ENCODE data around the gene FAM3A. TPM values are rescaled to one million over a fixed set of nuclear protein-coding genes. Genes with fewer than 3 reads are reported as not detected.

FAM3A gene
- total RNA-seq, 1 experiment from 2014 or later: 60.3 TPM

DNA sequence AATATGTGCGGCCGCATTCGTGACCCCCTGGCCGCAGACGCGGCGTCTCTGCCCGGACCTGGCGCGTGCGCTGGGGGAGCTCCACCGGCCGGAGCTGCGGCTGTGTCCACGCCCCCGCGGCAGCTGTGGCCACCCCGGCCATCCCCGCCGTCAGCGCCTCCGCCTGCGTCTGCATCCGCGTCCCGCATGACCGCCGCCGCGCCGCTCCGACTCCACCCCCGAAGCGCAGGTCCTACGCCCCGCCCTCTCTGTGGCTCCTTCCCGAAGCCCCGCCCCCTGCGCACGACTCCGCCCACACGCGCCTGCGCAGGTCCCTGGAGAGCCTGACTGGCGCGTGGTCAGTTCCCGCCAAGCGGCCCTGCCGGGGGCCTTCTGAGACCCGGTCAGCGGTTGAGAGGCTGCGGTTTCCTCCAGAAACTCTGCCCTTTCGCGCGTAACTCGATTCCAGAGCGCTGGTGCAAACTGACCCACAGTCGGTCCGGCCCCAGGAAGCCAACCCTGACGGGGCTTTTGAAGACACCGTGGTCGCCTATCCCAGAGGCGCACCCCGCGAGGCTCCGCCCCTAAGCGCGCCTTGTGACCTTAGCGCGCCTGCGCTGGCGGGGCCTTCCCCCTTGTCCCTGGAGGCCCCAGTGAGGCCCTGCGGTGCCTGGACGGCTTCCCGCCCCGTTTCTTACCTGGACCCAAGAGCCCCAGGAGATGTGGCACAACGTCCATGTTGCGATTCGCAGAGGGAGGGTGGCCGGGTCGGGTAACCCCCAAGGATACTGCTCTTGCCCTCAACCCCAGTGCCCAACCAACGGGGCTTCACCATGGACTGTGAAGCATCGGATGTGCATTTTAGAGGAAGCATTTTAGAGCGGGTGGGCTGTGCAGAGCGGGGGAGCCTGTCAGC is 37.1 kb downstream of the FAM3A start, which contains the start of gene LAGE3:
Gene LAGE3 (minus strand): TSS at position 554 of the 895 bp plus-strand sequence. CDS start 366 bp downstream, at position 188.
- no peak for TF ChIP-seq EZH2 (IDR thresholded peaks at IDR 0.05; ENCODE audit: low read depth)
- TF ChIP-seq, protein P1, sequence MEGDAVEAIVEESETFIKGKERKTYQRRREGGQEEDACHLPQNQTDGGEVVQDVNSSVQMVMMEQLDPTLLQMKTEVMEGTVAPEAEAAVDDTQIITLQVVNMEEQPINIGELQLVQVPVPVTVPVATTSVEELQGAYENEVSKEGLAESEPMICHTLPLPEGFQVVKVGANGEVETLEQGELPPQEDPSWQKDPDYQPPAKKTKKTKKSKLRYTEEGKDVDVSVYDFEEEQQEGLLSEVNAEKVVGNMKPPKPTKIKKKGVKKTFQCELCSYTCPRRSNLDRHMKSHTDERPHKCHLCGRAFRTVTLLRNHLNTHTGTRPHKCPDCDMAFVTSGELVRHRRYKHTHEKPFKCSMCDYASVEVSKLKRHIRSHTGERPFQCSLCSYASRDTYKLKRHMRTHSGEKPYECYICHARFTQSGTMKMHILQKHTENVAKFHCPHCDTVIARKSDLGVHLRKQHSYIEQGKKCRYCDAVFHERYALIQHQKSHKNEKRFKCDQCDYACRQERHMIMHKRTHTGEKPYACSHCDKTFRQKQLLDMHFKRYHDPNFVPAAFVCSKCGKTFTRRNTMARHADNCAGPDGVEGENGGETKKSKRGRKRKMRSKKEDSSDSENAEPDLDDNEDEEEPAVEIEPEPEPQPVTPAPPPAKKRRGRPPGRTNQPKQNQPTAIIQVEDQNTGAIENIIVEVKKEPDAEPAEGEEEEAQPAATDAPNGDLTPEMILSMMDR (conservative IDR thresholded peaks at IDR 0.05): no peak
- no peaks in the 10 kb centered on the region for H3K9me3 ChIP-seq (ENCODE audit: insufficient read depth, low read depth)
- TSS peak; percentile 46 for BruUV-seq (replicated peaks)
- peak within 1 kb of the TSS; percentile 75 for H3K4me2 ChIP-seq
- H3K4me3 ChIP-seq: peak within 1 kb of the TSS; percentile 60; the same call in 1 of the 2 replicates
- no peaks in the 10 kb centered on the region for H3K36me3 ChIP-seq (ENCODE audit: low read depth)
- no peaks in the 10 kb centered on the region for H3K79me2 ChIP-seq (ENCODE audit: low read depth)
- no peaks in the 10 kb centered on the region; the same call in 1 of the 2 replicates for H3F3A ChIP-seq (ENCODE audit: insufficient read depth, low read depth)
- H3K27ac ChIP-seq: no peak within 1 kb of the TSS
- intact Hi-C loops (cut with micrococcal nuclease; ENCODE audit: unreplicated experiment): loop anchor here (2.0 kb wide), 1 partner anchor 48 kb away; no protein-coding TSS in a partner anchor
- peak within 1 kb of the TSS; percentile 74 for H2AFZ ChIP-seq
- no peaks in the 10 kb centered on the region for H3K9me2 ChIP-seq (ENCODE audit: insufficient read depth)
- CTCF ChIA-PET: no interaction called here
- no peaks in the 10 kb centered on the region for H3K27me3 ChIP-seq (ENCODE audit: insufficient read depth, low read depth)
- POLR2A ChIA-PET (ENCODE audit: unreplicated experiment): interaction anchor here (0.6 to 0.7 kb wide), 6 partner anchors 22 to 110 kb away, joined by 3 to 10 read pairs (median 4); no protein-coding TSS in a partner anchor
- DNase-seq: peak; percentile 73 to 99
- peaks cover under 1% of the 10 kb centered on the region for H3K4me1 ChIP-seq (replicated peaks; ENCODE audit: insufficient read depth)
- H4K20me1 ChIP-seq (ENCODE audit: insufficient read depth): no peaks in the 10 kb centered on the region

DNA sequence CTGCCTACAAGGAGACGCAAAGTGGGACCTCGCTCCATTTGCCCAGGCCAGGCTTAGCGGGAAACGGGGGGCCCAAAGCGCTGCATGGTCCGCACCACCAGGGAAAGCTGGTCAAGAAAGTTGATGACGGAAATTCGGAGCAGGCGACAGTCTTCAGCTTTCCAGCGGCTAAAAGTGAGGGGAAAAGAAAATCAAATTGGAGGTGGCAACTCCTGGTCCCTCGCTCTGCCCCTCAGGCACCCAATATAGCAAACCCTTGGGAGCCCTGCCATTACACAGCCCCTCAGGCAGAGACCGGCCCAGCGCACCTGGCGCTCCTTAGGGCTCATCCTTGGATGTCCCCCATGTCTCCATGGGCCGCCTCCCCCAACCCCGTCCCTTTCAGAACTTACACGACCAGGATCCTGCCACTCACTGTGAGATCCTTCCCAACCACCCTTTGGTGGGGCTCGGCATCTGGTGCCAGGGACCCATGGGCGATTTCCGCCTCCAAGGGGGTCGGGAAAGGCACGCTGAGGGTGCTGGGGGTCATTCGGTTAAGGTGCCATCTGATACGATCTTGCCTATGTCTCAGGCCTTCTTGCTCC is 38.0 kb downstream of the FAM3A start:
- no peak overlapping the region for H3K27ac ChIP-seq
- H3K9me3 ChIP-seq (ENCODE audit: insufficient read depth, low read depth): no peaks in the 10 kb centered on the region
- no peaks in the 10 kb centered on the region for H3K36me3 ChIP-seq (ENCODE audit: low read depth)
- no peaks in the 10 kb centered on the region for H4K20me1 ChIP-seq (ENCODE audit: insufficient read depth)
- H3K79me2 ChIP-seq (ENCODE audit: low read depth): no peaks in the 10 kb centered on the region
- ChIA-PET POLR2A (ENCODE audit: unreplicated experiment) (interaction anchor here (0.6 kb wide), 1 partner anchor 79 kb away, joined by 4 read pairs; no protein-coding TSS in a partner anchor), CTCF (no interaction called here)
- no peaks in the 10 kb centered on the region for H3K27me3 ChIP-seq (ENCODE audit: insufficient read depth, low read depth)
- no peak for DNase-seq
- intact Hi-C loops (cut with micrococcal nuclease; ENCODE audit: unreplicated experiment): loop anchor here (2.0 kb wide), 1 partner anchor 49 kb away; no protein-coding TSS in a partner anchor
- H3K4me3 ChIP-seq: peak overlapping the region; percentile 60; the same call in 1 of the 2 replicates
- H2AFZ ChIP-seq: no peak overlapping the region
- no peaks in the 10 kb centered on the region; the same call in 1 of the 2 replicates for H3F3A ChIP-seq (ENCODE audit: insufficient read depth, low read depth)
- TSS peak; percentile 66 for BruUV-seq (replicated peaks)
- no peaks in the 10 kb centered on the region for H3K9me2 ChIP-seq (ENCODE audit: insufficient read depth)
- H3K4me2 ChIP-seq: peak overlapping the region; percentile 75
- no peaks in the 10 kb centered on the region for H3K4me1 ChIP-seq (replicated peaks; ENCODE audit: insufficient read depth)
- TF ChIP-seq, protein P1 (conservative IDR thresholded peaks at IDR 0.05): no peak
- TF ChIP-seq EZH2 (IDR thresholded peaks at IDR 0.05; ENCODE audit: low read depth): no peak

DNA sequence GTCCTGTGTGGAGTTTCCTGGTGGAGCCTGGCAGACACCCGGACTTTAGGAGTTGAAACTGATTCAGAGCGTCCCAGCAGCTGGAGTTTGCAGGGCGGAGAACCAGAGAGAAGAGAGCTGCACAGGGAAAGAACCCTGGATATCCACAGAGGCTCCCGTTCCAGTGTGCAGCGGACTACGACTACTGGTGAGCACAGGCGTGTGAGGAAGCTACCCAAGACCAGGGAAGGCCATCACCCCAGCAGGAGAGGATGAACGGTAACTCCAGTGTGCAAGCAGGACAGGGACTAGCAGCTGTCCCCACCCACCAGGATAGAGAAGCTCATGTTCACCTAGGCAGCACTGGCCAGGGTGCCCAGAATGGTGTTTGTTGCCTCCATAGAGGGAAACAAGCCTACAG is 39.2 kb downstream of the FAM3A start:
- no peaks in the 10 kb centered on the region for H3K9me2 ChIP-seq (ENCODE audit: insufficient read depth)
- CTCF ChIA-PET: no interaction called here
- H3K4me3 ChIP-seq: no peak overlapping the region
- intact Hi-C loops (cut with micrococcal nuclease; ENCODE audit: unreplicated experiment): no loop called here
- TF ChIP-seq, protein P1 (conservative IDR thresholded peaks at IDR 0.05): no peak
- TF ChIP-seq EZH2 (IDR thresholded peaks at IDR 0.05; ENCODE audit: low read depth): no peak
- no peaks in the 10 kb centered on the region for H4K20me1 ChIP-seq (ENCODE audit: insufficient read depth)
- BruUV-seq (replicated peaks): no TSS peak
- H3K79me2 ChIP-seq (ENCODE audit: low read depth): no peaks in the 10 kb centered on the region
- POLR2A ChIA-PET (ENCODE audit: unreplicated experiment): interaction anchor here (0.6 to 0.9 kb wide), 3 partner anchors 14 to 570 kb away, joined by 3 to 7 read pairs (median 4); partner anchors contain the start of gene SLC10A3
- H3K27me3 ChIP-seq (ENCODE audit: insufficient read depth, low read depth): no peaks in the 10 kb centered on the region
- H3F3A ChIP-seq (ENCODE audit: insufficient read depth, low read depth): no peaks in the 10 kb centered on the region; the same call in 1 of the 2 replicates
- H3K4me1 ChIP-seq (replicated peaks; ENCODE audit: insufficient read depth): no peaks in the 10 kb centered on the region
- DNase-seq: no peak
- no peak overlapping the region for H2AFZ ChIP-seq
- no peak overlapping the region for H3K27ac ChIP-seq
- no peaks in the 10 kb centered on the region for H3K36me3 ChIP-seq (ENCODE audit: low read depth)
- no peak overlapping the region for H3K4me2 ChIP-seq
- no peaks in the 10 kb centered on the region for H3K9me3 ChIP-seq (ENCODE audit: insufficient read depth, low read depth)

All from PC-9 (cell line).